SK-N-MC (cell line): Measurements from ENCODE around the gene FCSK.

Source experiments
- DNase-seq: peaks from one replicate; pipeline ENCODE4 v3.0.0-alpha.2; 2011; ENCODE audit warnings: low read depth, low spot score
- H3K27ac ChIP-seq: fragments of 200-600 bp; sonication (generic); 2 replicates; pipeline ENCODE4 v1.5.1; 2016; ENCODE audit warnings: mixed run types
- H3K36me3 ChIP-seq: fragments of 200-600 bp; sonication (generic); 2 replicates; pipeline ENCODE4 v1.6.1; 2017; ENCODE audit warnings: antibody characterized with exemption, low read length, mixed read lengths; ENCODE audit not compliant: insufficient read depth
- H3K4me3 ChIP-seq: fragments of 200-600 bp; sonication (generic); 2 replicates; pipeline ENCODE4 v1.5.1; 2016
- H3K9ac ChIP-seq: fragments of 200-600 bp; sonication (generic); 2 replicates; pipeline ENCODE4 v1.8.0; 2017; ENCODE audit warnings: mixed run types, mixed read lengths; ENCODE audit not compliant: insufficient read length
- H3K9me3 ChIP-seq: fragments of 200-600 bp; sonication (generic); 2 replicates; pipeline ENCODE4 v1.6.1; 2017; ENCODE audit warnings: low read depth, mild to moderate bottlenecking, antibody characterized with exemption, low read length, moderate library complexity, mixed read lengths
- EZH2 ChIP-seq: fragments of 200-600 bp; sonication (generic); IDR thresholded peaks from one replicate; pipeline ENCODE4 v1.6.1; 2017; ENCODE audit warnings: antibody characterized with exemption
- FOXP2 ChIP-seq: optimal IDR thresholded peaks from 2 replicates; pipeline ENCODE3; 2011; ENCODE audit warnings: mild to moderate bottlenecking, moderate library complexity; ENCODE audit not compliant: insufficient read depth; ENCODE audit errors: extremely low read length, control extremely low read depth
- POLR2AphosphoS5 ChIP-seq: IDR thresholded peaks from 2 replicates; pipeline ENCODE4 v1.6.1; 2012; ENCODE audit warnings: mild to moderate bottlenecking, low read depth, low read length, borderline replicate concordance

The FCSK gene

DNA sequence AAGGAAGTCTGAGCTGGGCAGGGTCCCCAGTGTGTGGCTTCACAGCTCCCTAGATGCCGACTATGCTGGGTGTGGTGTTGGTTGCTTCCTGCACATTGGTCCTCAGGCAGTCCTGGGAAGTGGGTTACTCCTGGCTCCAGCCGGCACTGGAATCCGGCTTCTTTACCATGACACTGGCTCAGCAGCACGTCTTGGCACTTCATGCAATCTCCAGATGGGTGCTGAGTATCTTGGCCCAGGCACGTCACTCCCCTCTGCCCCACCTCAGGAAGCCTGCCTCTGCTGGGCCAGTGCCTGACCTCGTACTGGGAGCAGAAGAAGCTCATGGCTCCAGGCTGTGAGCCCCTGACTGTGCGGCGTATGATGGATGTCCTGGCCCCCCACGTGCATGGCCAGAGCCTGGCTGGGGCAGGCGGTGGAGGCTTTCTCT, 24.5 kb downstream of the FCSK start:
- Histone ChIP-seq H3K9ac (no peak overlapping the region), H3K27ac (no peak overlapping the region), H3K36me3 (no peaks in the 10 kb centered on the region; the same call in 1 of the 2 replicates), H3K4me3 (no peak overlapping the region), H3K9me3 (no peaks in the 10 kb centered on the region)
- no peak for DNase-seq
- TF ChIP-seq POLR2AphosphoS5: no peak
- TF ChIP-seq FOXP2: no peak
- no peak for TF ChIP-seq EZH2

- Histone ChIP-seq H3K27ac (no peak overlapping the region), H3K9ac (no peak overlapping the region), H3K4me3 (no peak overlapping the region), H3K9me3 (no peaks in the 10 kb centered on the region), H3K36me3 (no peaks in the 10 kb centered on the region; the same call in 1 of the 2 replicates)
- no peak for TF ChIP-seq FOXP2
- no peak for TF ChIP-seq POLR2AphosphoS5
- no peak for TF ChIP-seq EZH2
- DNase-seq: no peak
Observed at GRCh38 chr16:70480127-70481105, 26.0 kb downstream of the FCSK start.

GRCh38 chr16:70481929-70482536, 27.6 kb downstream of the FCSK start:
- no peaks in the 10 kb centered on the region; the same call in 1 of the 2 replicates for H3K36me3 ChIP-seq

DNA sequence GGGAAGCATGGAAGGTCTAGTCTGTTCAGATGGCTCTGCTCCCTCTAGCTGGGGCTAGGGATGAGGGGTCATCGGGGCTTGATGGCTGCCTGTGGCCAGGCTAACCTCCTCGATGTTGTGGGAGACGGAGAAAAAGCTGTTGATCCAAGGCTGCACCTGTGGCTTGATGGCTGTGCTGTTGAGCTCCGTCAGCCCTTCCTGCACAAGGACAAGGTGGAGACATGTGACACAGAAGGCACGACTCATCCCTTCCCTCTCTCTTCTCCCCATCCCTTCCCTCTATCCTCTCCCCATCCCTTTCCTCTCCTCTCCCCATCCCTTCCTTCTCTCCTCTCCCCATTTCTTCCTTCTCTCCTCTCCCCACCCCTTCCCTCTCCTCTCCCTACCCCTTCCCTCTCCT, 28.2 kb downstream of the FCSK start:
- no peak for DNase-seq
- no peak overlapping the region for H3K9ac ChIP-seq
- H3K9me3 ChIP-seq: no peaks in the 10 kb centered on the region
- H3K4me3 ChIP-seq: no peak overlapping the region
- TF ChIP-seq EZH2 (no peak), POLR2AphosphoS5 (no peak), FOXP2 (no peak)
- H3K36me3 ChIP-seq: no peaks in the 10 kb centered on the region; the same call in 1 of the 2 replicates
- no peak overlapping the region for H3K27ac ChIP-seq

More at GRCh38 chr16:70481929-70482536, 27.6 kb downstream of the FCSK start:
- Histone ChIP-seq H3K27ac (no peak overlapping the region), H3K9me3 (no peaks in the 10 kb centered on the region), H3K9ac (no peak overlapping the region), H3K4me3 (no peak overlapping the region)
- TF ChIP-seq EZH2 (no peak), POLR2AphosphoS5 (no peak), FOXP2 (no peak)
- no peak for DNase-seq

DNA sequence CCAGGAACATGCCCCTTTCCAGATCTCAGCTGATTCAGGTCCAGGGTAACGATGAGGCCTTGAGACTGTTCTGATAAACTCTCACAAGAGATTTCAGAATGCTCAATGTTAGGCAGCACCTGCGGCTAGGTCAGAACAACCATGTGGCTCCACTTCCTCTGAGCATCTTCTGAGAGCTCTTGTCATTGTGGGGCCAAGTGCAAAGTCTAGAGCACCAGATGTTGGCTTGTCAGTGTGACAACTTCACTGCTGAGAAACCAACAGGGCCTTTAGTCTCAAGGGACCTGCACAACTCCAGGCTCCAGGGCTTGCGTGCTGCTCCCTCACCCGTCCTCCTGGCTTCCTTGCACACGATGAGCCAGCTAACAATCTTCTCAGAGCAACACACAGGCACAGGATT, 29.0 kb downstream of the FCSK start:
- DNase-seq: no peak
- Histone ChIP-seq H3K9me3 (no peaks in the 10 kb centered on the region), H3K36me3 (no peaks in the 10 kb centered on the region; the same call in 1 of the 2 replicates), H3K4me3 (no peak overlapping the region), H3K27ac (no peak overlapping the region), H3K9ac (no peak overlapping the region)
- TF ChIP-seq EZH2: no peak
- TF ChIP-seq POLR2AphosphoS5: no peak
- TF ChIP-seq FOXP2: no peak

- Histone ChIP-seq H3K4me3 (no peak overlapping the region), H3K36me3 (no peaks in the 10 kb centered on the region; the same call in 1 of the 2 replicates), H3K9me3 (no peaks in the 10 kb centered on the region), H3K9ac (no peak overlapping the region), H3K27ac (no peak overlapping the region)
- no peak for DNase-seq
- TF ChIP-seq FOXP2 (no peak), EZH2 (no peak), POLR2AphosphoS5 (no peak)
Observed at GRCh38 chr16:70484867-70485266, 30.5 kb downstream of the FCSK start.

DNA sequence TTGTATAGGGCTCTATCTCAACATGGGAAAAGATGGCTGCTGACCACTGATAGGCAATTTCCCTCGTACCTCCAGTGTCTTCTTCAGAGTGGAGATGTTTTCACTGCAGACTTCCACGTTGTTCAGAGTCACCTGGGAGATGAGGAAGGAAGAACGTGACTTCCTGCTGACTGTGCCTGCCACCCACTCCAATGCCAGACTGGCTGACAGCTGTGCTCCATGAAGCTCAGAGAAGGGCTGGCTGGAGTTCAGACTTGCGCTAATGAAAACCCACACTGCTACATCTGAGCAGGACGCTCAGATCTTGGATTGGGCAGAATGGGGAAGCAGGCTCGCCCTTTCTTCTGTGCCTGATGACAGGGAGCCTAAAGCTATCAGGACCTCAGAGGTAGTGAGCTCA, 35.9 kb downstream of the FCSK start:
- no peak for DNase-seq

GRCh38 chr16:70493802-70494201, 39.4 kb downstream of the FCSK start:
- no peak overlapping the region for H3K4me3 ChIP-seq
- H3K36me3 ChIP-seq: no peaks in the 10 kb centered on the region; the same call in 1 of the 2 replicates
- no peaks in the 10 kb centered on the region for H3K9me3 ChIP-seq
- TF ChIP-seq FOXP2 (no peak), EZH2 (no peak), POLR2AphosphoS5 (no peak)
- H3K9ac ChIP-seq: no peak overlapping the region
- no peak overlapping the region for H3K27ac ChIP-seq
- DNase-seq: no peak

More for the DNA sequence above, 35.9 kb downstream of the FCSK start:
- Histone ChIP-seq H3K9ac (no peak overlapping the region), H3K4me3 (no peak overlapping the region), H3K27ac (no peak overlapping the region), H3K9me3 (no peaks in the 10 kb centered on the region), H3K36me3 (no peaks in the 10 kb centered on the region)
- TF ChIP-seq FOXP2 (no peak), EZH2 (no peak), POLR2AphosphoS5 (no peak)
